GM18861 (cell line): ENCODE data around the gene NCBP1.
"Not testable (repeated sequence)": the region's sequence is repeated elsewhere in the genome, so short reads cannot be mapped to it uniquely, and the experiment has no call there.

Experiments
- ATAC-seq: cut with Tn5 transposase; IDR thresholded peaks from one replicate; pipeline ENCODE4 v1.9.1; 2021; ENCODE audit not compliant: unreplicated experiment

Gene NCBP1, protein sequence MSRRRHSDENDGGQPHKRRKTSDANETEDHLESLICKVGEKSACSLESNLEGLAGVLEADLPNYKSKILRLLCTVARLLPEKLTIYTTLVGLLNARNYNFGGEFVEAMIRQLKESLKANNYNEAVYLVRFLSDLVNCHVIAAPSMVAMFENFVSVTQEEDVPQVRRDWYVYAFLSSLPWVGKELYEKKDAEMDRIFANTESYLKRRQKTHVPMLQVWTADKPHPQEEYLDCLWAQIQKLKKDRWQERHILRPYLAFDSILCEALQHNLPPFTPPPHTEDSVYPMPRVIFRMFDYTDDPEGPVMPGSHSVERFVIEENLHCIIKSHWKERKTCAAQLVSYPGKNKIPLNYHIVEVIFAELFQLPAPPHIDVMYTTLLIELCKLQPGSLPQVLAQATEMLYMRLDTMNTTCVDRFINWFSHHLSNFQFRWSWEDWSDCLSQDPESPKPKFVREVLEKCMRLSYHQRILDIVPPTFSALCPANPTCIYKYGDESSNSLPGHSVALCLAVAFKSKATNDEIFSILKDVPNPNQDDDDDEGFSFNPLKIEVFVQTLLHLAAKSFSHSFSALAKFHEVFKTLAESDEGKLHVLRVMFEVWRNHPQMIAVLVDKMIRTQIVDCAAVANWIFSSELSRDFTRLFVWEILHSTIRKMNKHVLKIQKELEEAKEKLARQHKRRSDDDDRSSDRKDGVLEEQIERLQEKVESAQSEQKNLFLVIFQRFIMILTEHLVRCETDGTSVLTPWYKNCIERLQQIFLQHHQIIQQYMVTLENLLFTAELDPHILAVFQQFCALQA

DNA sequence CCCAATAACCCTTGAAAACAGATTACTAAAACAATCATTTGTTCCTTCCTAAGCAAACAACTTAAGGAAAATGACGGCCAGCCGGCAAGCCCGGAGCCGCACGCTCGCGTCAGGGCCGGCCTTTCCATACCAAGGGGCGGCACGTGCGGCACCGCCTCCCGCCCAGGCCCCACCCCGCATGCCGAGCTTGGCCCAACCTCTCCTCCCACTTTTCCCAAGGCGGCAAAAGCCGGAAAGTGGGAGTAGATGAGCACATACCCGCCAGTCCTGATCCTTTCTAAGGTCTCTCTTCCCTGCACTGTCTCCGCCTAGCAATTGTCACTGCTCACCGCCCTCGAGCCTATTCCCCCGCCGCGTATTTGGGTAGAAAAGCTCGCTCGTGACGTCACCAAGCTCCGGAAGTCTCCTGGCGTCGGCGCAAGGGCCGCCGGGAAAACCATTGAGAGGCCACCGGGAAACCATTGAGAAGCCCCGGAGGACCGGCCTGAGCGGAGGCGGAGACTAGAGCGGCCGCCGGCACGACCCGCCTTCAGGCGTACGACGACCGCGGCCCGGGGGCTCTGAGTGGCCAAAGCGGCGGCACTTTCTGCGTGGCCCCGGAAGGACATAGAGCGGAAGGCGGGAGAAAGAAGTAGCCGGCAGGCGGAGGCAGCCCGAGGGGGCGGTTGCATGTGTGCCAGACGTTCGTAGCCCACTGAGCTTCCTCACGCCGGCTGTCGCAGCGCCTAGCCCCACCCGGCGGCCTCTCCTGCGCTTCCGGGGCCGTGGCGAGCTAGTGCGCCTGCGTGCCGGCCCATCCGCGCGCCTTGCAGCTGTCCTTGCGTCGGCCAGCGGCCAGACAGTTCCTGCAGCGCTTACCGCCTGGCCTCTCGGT is at the start of gene NCBP1, which contains the start of gene TSTD2:
Gene NCBP1, plus strand, starts transcription at position 837 of the 874 bp plus-strand sequence. CDS start 61 bp downstream, outside the sequence.
Gene TSTD2, minus strand, starts transcription at position 384 of the 874 bp plus-strand sequence. CDS start 5,806 bp downstream, outside the sequence.
- peak; percentile 84 for ATAC-seq

DNA sequence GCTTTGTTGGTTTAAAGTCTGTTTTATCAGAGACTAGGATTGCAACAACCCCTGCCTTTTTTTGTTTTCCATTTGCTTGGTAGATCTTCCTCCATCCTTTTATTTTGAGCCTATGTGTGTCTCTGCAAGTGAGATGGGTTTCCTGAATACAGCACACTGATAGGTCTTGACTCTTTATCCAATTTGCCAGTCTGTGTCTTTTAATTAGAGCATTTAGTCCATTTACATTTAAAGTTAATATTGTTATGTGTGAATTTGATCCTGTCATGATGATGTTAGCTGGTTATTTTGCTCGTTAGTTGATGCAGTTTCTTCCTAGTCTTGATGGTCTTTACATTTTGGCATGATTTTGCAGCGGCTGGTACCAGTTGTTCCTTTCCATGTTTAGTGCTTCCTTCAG is 48.8 kb upstream of the NCBP1 start:
- not testable (repeated sequence) for ATAC-seq

DNA sequence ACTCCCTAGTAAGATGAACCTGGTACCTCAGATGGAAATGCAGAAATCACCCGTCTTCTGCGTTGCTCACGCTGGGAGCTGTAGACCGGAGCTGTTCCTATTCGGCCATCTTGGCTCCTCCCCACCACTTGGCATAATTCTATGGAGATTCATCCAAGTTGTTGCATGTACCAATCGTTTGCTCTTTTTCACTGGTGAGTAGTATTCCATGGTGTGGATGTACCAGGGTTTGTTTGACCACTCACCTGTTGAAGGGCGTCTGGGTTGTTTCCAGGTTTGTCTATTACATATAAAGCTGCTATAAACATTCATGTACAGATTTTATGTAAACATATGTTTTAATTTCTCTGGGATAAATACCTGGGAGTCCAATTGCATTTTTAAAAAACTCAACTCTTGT is 46.7 kb upstream of the NCBP1 start:
- not testable (repeated sequence) for ATAC-seq

DNA sequence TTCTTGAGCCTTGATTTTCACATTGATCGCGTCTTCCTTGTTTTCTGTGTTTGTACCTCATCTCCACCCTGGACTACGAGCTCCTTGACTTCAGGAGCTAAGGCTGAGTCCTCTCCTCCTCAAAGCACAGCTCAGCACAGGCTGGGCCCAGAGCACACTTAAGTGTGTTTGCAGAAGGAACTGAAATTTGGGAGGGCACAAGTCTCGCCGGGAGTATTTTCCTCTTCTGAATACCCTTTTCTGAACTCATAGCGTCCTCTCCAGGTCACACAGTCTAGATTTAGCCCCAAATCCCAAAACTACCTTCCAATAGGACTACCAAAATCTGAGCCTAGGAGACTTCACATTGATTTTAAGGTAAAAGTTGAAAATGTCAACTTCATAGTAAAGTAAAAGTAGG is 42.1 kb upstream of the NCBP1 start:
- ATAC-seq = no peak

DNA sequence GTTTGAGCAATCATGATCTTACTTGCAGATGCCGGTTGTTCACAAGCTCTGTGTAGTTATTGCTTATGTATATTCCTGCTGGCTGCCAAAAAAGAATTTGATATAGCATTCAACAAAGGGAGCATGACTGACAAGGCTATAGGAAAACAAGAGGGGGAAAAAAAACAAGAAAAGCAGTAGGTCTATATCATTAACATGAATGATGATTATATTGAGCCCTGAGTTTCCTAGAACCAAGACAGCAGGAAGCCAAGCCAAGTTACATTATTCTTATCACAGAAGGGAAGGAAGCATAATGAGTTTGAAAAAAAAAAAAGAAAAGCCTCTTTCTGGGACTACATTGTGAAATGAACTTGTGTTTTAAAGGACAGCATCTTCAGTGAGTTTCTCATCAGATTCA is 41.5 kb upstream of the NCBP1 start:
- no peak for ATAC-seq

DNA sequence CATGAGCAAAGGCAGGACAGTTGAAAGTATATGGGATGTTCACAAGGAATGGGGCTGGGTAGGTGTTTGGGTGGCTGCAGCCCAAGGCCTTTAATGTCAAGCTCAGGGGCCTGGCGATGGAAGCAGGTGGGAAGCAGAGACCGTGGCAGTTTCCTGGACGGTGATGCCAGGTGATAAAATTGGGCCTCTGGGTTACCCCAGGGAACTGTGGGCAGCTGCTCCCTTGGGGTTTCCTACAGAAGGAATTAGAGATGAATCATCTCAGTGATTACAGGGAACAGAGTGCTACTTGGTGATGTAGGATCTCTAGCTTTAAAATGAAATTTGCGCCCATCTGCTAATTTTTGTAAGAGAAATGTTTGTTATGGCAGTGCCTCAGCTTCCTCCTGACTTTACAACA is 39.7 kb upstream of the NCBP1 start:
- ATAC-seq = no peak

DNA sequence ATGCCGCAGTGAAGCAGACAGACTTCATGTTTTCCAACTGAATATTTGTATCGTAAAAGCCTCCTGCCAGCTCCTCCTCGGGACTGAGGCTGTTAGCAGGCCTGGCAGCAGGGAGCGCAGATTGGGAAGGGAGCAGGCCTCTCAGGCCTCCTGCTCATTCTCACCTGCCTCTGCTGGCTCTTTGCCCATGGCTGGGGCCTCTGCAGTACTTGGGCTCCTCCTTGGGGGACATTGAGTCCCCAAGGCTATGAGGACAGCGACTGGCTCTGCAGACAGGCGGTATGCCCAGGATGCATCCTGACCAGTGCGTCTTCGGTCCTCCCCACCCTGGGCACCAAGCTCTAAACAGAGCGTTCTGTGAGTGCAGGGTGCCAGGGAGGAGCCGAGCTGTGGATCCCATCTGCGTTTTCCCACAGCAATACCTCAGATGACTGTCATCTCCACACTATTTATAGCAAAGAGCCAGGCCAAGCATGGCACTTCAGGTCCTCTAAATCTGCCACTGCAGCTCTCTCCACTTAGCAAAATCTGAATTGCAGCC is 39.2 kb upstream of the NCBP1 start:
- ATAC-seq = no peak

DNA sequence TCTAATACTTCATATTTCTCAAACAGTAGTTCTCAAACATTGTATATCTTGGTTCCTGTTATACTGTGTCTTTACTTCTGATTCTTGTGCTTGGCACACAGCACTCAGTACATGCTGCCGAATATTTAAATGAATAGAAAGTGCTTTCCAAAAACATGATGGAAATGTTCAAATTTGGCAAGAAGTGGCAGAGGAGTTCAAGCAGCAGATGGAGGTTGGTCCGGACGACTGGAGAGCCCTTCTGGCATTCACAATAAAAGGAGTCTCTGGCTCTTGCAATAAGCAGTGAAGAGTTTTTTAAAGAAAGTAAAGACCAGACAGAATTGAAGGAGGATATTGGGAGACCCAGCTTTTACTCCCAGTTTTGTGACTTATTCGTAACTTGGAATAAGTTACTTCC is 36.7 kb upstream of the NCBP1 start:
- no peak for ATAC-seq

DNA sequence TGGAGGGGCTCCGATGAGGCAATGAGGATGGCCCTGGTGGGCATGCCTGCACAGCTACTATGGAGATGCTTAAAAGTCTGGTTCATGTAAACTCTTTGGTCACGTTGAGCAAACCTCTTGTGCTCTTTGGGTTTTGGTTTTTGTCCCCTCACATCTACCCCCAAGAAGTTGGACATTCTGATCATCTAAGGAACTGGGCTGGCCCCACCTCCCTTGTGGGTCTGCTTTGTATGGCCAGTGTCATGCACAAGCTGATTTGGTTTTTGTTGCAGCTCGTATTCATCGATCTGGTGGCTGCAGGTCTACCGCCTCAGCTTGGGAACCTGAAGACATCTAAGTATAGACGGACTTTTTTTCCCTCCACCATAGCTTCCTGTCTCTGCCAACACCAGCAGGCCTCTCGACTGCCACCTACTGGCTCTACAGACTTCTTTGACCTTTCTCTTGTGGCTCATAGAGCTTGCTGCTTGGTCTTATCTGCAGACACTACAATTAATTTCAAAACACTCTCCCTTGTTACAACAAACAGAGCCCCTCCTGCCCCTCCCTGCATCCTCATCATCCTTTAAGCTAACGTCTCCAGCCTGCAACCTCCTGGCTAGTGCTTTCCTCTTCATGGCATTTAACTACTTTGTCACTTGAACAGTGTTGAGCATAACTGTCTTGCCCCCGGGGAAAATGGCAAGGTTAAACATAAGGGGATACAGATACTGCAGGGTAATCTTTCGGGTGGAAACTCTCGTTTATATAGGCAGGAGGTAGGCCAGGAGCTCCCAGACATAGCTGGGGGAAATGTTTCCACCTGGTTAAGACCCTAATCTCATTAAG is 34.9 kb upstream of the NCBP1 start:
- peak; percentile 87 for ATAC-seq

DNA sequence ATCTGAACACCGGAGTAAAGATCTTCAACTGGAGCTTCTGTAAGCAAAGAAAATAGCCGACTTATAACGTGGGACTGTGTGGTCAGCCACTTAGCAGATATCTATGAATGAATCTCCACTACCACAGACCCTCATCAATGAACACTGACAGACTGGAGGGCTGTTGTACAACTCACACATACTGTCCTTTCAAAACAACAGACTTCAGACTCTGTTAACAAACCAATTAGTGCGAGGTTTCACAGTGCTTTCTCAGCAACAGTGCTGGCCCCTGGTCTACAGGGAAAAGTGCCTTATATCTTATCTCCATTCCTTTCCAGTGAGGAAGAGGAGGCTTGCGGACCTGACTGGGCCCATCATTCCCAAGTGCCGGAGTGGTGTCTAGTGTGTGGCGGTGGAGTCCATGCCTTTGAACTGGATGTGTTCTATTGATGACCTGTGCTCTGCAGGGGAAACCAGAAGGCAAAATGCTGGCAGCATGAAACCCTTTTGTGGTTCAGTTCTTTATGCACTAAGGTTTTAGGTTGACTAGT is 34.2 kb upstream of the NCBP1 start:
- no peak for ATAC-seq

DNA sequence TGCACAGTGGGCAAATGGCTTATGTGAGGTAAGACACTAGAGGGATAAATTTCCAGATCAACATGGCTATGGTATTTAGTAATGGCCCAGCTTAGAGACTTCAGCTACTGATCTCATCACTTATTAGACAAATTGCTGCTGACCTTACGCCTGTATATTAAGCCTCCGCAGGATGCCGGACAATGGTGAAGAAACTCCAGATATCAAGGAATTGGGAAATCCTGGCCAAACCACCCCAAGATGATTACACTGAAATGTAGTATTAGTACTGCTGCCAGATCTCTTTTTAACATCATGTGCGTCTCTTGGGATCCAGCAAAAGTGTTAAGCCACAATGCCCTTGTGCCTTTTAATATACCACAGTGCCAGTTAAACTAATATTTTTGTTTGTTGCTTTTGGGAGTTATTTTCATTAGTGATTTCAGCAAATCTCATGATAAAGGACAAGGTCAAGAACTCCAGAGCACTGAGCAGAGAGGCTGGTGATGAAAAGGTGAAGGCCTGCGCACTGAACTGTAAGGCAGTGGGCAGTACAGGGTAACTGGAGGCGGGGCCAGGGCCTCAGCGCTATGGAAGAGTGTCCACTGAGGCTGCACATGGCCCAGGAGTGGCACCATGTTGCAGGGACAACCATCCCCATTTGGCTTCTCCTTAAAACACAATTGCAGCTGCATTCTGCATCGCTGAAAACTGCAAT is 32.9 kb upstream of the NCBP1 start:
- ATAC-seq = no peak

DNA sequence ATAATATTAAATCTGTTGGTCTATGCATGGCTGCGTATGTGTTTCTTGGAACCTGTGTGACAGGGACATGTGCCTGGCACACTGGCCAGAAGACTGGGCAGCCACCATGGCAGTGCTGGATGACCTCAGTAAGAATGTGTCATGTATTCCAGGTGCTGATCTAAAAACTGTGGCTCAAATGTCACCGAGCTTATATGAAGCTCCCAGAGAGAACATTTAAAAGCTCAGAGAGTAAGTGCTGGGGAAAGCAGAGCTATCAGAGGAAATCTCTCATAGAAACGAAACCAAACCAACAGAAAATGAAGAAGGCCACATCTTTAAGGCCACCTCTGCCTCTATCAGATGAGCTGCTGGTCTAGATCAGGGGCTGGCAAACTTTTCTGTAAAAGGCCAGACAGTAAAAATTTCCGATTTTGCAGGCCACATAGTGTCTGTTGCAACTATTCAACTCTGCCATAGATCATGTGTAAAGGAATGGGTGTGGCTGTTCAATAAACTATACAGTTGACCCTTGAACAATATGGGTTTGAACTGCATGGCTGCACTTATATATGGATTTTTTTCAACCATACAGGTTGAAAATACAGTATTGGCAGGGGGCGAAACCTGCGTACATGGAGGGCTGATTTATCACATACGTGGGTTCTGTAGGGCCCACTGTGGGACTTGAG is 32.3 kb upstream of the NCBP1 start:
- ATAC-seq = no peak

DNA sequence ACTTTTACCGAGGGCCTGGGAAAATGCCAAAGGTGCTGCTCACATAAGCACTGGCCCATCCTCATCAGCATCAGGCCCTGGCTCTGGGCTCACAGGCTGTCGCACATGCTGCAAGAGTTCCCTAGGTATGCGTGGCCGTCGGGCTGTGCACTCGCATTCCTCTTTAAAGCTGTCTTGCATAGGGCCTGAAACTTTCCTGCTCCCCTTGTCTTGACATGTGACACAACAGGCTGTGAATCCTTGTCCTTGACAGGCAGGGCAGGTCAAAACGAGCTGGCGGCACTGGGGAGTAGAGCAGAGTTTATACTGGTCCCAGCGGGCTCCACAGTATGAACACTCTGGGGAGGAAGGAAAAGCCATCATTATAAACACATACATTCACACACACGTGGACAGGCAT is 31.2 kb upstream of the NCBP1 start:
- no peak for ATAC-seq

DNA sequence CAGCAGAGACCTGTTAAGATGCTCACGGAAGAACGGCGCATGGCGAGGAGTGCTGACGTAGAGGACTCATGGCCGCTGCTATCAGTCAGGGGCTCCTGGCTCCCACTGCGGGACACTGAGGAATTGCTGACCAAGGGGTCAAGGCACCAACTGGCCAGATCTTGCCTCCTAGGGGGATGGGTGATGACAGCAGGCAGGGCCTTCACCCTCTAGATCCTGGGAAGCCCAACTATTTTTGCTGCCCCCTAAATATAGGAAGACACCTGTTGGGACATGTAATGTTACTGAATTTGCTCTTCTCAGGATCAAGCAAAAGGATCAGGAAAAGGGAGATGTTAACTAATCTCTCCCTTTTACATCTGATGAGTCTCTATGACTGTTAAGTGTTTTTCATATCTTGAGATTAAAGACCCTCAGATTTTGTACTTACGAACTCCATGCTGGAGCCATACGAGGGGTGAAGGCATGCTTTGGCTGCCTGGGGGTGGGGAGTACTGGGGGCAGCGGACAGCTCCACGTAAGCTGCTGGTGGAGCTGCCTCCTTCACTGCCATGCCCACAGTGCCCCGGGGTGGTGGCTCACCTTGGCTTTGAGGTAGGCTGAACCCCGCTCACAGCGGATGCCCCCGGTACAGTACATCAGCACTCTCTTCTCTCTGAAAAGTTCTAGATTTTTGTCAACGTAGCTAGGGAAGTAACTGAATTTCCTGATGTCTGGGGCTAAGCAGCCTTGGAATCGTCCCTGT is 28.5 kb upstream of the NCBP1 start:
- no peak for ATAC-seq

DNA sequence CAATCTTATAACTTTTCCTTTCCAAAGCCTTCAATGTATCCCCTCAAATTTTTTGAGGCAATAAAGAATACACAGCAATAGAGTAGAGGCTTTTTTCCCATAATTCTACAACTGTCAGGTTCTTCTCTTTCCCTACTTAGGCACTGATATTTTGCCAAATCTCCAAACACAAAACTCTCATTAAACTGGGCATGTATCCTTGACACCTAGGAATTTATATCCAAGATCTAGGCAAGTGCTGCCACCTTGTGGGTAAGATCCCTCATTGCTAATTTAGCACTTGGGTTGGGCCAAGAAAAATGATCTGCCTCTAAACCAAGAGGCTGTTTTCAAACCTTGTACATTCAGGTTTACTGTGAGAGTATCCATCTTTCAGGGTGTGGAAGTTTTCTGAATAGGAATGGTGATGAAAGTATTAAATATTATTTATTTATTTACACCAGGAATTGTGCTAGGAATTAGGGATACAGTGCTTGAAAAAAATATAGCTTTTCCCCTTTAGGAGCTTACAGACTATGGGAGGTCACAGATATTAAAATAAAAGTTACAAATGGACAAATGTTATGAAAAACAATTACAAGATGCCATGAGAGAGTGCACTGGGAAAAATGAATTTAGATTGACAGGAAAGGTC is 18.1 kb upstream of the NCBP1 start:
- ATAC-seq = no peak

DNA sequence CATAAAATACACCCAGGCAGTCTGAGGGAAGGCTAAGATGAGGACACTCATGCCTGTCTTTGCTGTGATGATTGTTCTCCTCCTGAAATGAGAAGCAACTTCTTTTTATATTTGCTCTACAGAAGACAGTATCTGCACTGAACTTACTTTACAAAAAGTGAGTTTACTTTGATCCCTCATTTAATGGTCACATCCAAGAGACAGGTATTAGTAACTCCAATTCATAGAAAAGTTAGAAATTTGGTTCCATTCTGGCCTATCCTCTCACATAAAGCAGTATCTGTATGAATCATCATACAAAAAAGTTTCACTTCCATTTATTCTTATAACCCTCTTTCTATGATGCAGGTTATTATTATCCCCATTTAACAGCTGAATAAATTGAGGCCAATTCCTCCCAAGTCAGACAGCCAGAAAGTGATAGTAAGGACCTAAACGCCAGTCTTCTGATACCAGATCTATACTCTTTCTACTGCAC is 15.6 kb upstream of the NCBP1 start:
- no peak for ATAC-seq

DNA sequence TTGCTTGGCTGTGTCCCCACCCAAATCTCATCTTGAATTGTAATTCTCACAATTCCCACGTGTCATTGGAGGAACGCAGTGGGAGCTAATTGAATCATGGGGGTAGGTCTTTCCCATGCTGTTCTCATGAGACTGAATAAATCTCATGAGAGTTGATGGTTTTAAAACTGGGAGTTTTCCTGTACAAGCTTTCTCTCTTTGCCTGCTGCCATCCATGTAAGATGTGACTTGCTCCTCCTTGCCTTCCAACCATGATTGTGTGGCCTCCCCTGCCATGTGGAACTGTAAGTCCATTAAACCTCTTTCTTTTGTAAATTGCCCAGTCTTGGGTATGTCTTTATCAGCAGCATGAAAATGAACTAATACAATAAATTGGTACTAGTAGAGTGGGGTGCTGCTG is 13.6 kb upstream of the NCBP1 start:
- not testable (repeated sequence) for ATAC-seq
